Effector CD8-positive, alpha-beta T cell (primary cell): ENCODE results near the gene DDX3Y.
A peak's percentile ranks its signal among the peaks of the same experiment; 100 is the strongest.

Source experiments
- DNase-seq: peaks from one replicate; lab custom pipeline; 2025; lab: John Stamatoyannopoulos, UW
- total RNA-seq, 4 experiments: gene quantifications; one replicate each; lab custom pipeline; 2026; lab: John Stamatoyannopoulos, UW

The DDX3Y gene
- total RNA-seq = 1.2 to 424 (median 145) reads per million in 4 experiments

DNA sequence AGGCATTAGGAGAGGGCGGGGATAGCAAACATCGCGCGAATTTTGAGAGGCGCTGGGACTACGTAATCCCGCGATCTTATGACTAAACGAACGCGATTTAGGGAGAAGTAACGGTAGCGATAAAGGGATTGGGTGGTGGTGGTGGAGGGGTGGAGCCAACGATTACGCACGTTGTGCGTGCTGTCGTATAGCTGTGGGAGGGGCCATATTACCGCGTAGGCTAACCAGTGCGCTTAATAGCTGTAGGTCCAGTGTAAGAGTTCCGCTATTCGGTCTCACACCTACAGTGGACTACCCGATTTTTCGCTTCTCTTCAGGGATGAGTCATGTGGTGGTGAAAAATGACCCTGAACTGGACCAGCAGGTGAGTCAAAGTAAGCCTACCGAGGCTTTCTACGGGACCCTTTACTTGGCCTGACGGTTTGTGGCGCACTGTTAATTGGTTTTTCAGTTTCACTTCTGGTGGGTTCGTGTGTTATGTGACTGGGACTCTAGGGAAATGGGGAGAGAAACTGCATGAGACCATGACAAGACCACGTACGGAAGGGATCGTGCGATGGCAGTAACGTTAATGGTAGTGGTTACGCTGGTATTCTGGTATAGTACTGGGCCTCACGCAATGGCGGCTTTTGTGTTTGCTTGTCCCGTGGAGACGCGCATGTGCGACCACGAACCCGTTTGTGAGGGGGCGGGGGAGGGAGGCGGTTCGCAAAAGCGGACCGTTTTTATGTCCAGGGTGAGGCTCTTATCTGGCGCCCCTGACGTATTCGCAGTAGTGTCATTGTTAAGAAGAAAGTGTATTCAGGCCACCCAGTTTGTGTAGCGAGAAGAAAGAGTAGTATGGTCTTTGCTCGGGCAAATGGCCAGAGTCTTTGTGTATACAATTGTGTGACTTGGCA lies at the start of gene DDX3Y:
TSS of gene DDX3Y (plus strand) at position 251 of the 899 bp plus-strand sequence. CDS start at position 320, 69 bp downstream.
- DNase-seq = peak; percentile 72

DNA sequence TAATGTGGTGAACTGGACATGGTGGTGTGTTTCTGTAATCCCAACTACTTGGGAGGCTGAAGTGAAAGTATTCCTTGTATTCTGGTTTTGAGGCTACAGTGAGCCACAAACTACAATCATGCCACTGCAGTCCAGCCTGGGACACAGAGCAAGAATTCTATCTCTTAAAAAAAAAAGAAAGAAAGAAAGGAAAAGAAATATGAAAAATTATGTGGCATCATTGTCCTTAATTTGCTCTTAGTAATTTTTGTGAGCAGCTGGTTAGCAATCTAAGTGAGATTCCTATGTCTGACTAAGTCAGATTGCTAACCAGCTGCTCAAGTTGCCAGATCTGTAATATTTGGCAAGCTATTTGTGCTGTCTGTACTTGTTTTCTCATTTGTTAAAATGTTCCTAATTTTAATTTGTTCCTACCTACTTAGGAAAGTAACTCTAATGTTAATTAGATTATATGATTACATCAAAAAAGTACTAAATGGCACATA lies 48.8 kb upstream of the DDX3Y start:
- DNase-seq = no peak

GRCh38 chrY:12867960-12868359 lies 36.7 kb upstream of the DDX3Y start:
- DNase-seq = no peak

DNA sequence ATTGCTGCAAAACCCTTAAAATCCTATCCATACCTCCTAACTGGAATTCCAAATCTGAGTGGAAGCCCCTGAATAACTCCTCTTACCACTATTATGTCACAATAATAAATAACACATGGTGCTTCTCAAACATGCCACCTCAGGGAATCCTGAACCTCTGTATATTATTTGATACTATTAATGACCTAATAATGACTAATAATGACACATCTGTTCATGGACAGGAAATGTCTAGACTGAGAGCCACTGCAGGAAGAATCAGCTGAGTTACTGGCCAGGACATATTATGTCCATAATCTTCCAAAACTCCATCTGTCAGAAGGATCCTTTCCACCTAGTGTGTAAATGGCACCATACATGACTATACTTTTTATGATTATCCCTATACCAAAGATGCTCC lies 7.7 kb upstream of the DDX3Y start:
- DNase-seq = no peak

DNA sequence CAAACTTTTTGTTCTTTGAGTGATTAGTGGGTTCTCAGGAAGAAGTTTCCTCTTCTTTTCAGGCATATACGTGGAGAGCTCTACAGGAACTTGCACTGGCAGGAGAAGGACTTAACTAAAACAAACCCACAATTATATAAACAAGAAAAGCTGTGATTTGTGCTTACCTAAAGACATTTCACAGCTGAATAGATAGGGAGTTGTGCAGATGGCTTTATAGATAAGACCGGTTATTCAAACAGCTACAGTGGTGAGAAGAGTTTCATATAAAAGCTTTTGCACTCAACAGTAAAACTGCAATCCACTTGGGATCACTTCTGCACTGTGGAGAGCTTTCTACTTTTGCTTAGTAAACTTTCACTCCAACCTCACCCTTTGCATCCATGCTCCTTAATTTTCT lies 6.1 kb upstream of the DDX3Y start:
- DNase-seq = no peak

GRCh38 chrY:12905517-12905872 lies 827 bp downstream of the DDX3Y start:
- peak; percentile 45 for DNase-seq

DNA sequence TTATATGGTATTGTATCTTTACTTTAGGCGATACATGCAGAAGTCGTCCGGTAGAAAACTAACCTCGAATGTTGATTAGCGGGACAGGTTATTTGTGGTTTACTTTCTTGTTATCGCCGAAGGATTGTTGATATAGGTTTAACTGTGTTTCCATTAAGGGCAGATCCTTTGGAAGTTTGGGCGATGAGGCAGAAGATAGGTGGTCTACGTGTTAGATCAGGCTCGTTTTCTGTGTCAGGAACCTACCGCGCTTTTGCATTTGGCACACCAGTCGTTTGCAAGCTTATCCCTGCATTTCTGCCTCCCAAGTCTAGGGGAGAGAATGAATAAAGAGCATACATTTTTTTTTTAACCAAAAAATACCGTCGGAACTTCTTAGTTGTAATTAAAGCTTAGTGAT lies 1.2 kb downstream of the DDX3Y start:
- no peak for DNase-seq

DNA sequence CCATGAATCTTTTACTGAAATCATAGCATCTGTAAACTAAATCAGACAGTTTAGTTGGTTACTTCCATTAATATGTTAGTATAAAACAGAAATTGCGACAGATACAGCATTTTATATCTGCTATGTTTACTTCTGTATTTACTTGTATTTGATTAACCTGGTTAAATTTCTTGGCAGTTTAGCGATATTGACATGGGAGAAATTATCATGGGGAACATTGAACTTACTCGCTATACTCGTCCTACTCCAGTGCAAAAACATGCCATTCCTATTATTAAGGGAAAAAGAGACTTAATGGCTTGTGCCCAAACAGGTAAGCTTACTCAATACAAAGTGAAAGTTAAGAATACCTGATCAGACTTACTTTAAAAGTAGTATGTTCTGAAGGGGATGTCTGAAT lies 8.9 kb downstream of the DDX3Y start:
- DNase-seq = no peak

- no peak for DNase-seq
Measured at GRCh38 chrY:12928043-12928442, 23.4 kb downstream of the DDX3Y start.

DNA sequence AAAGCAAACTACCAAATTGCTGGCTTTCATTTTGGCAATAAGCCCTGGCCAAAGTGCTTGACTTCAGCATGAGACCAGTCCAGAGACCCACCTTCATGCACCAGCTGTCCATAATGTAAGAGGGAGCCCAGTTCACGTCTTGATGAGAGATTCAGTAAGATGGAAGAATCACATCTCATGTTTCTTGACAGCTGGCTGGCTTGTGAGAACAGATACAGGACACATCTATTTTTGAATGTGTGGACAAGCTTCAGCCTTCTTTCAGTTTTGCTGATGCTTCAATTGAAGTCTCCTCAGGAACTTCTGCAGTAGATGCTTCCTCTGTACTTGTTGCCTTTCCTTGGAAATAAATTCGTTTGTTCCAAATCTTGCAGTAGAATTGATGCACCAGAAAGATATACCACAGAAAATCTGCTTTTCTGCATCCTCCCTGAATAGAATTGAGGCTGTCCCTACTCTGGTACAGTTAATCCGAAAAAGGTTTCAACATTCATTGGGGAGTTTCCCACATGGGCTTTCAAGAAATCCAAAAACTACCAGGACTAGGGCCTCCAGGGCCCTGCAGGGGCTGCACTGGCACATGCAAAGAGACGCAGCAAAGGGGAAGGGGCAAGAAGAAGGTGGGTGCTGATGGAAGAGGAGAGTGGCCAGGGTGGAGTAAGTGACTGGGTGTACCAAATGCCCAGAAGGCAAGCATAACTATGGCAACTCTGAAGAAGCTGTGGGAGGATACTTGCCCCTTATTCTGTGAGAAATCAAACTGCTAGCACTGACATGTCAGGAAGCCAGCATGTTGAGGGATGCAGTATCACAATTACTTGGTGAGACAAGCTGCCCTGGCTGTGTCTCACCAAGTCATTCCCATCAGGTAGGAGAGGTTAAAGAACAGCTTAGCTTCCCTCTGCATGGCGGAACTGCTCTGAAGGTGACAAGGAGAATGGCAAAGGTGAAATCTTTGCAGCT lies 37.3 kb downstream of the DDX3Y start:
- no peak for DNase-seq
